Transverse colon (tissue), 4 donors: ENCODE measurements around the gene ZCCHC8.
"Not testable (repeated sequence)": the region's sequence is repeated elsewhere in the genome, so short reads cannot be mapped to it uniquely, and the experiment has no call there.

Experiments
- CTCF ChIP-seq, 5 experiments: fragments of 200-600 bp in 3 of 5; fragments of 450-650 bp in 2 of 5; sonication (generic) in 3 of 5; IDR thresholded peaks; 1 replicate in 2 of 5; 2 replicates in 3 of 5; pipeline ENCODE4 v1.5.1; 2016 to 2017; ENCODE audit warnings: antibody characterized with exemption in 5 of 5, inconsistent platforms in 3 of 5, mild to moderate bottlenecking in 2 of 5, moderate library complexity in 1 of 5
- POLR2A ChIP-seq: fragments of 450-650 bp; IDR thresholded peaks from one replicate; pipeline ENCODE4 v1.6.1; 2016; ENCODE audit warnings: antibody characterized with exemption, mild to moderate bottlenecking, moderate library complexity
- POLR2AphosphoS5 ChIP-seq, 3 donors: sonication (generic); formaldehyde crosslinking; IDR thresholded peaks; one replicate each; pipeline ENCODE4 v1.6.1; 2016; ENCODE audit warnings: antibody characterized with exemption in 3 of 3

- not testable (repeated sequence) for TF ChIP-seq CTCF (IDR thresholded peaks at IDR 0.05); POLR2A; POLR2AphosphoS5 (IDR thresholded peaks at IDR 0.05)
Measured at GRCh38 chr12:122438822-122439221, 61.9 kb downstream of the ZCCHC8 start.
